ENCODE data around the gene TRAF6.

Gene TRAF6

DNA sequence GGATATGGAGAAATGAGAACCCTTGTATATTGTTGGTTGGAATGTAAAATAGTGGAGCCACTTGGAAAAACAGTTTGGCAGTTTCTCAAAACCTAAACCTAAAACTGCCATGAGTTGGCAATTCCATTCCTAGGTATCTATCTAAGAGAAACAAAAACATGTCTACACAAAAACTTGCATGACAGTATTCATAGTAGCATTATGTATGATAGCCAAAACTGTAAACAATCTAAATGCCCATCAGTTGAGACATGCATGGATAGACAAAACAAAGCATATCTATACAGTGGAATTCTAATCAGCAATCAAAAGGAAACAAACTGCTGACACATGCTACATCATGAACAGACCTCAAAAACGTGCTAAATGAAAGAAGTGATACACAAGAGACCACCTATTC, 34.9 kb downstream of the TRAF6 start:
- no peak for TF ChIP-seq CTCF (conservative IDR thresholded peaks at IDR 0.05)
- no peak overlapping the region for H3K27ac ChIP-seq

GRCh38 chr11:36471577-36471976, 38.5 kb downstream of the TRAF6 start:
- TF ChIP-seq CTCF (conservative IDR thresholded peaks at IDR 0.05) = no peak
- H3K27ac ChIP-seq = no peak overlapping the region

- H3K27ac ChIP-seq = no peak overlapping the region
- TF ChIP-seq CTCF (conservative IDR thresholded peaks at IDR 0.05) = no peak
Measured at GRCh38 chr11:36469881-36470802, 39.9 kb downstream of the TRAF6 start.

DNA sequence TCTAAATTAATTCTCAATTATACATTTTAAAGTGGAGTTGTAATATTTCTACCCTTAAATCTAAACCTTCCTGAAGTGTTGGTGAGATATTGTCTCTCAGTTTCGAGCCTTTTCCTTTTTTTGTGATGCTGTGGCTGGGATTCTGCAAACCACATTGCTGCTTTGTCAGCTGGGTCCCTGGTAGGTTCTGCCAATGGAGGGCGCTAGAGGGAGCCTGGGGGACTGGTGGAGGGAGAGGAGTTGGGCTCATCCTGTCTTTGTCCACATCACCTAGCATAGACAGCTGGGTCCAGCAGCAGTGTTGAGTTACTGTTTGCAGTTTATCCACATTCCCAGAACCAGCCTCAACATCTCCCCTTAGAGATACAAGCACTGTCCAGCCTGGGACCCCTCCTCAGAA, 41.0 kb downstream of the TRAF6 start:
- no peak overlapping the region for H3K27ac ChIP-seq
- no peak; the same call in 1 of the 2 replicates for TF ChIP-seq CTCF (conservative IDR thresholded peaks at IDR 0.05)

DNA sequence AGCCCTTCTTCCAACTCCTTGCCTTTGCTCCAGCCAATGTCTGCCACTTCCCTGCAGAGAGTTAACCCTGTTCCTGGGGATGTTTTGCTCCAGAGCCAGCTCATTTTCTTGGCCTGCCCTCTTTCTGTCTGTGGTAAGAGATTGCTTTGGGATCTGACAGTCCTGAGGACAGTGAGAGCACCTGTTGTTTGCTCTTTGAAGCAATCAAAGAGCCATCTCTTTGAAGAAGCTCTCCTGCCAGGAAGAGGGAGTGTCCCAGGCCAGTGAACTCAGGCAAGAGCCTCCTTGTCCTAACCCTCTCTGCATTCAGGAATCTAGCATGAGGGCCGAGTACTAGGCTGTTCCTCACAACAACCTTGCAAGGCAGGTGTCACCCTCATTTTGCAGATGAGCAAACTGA, 42.2 kb downstream of the TRAF6 start:
- TF ChIP-seq CTCF (conservative IDR thresholded peaks at IDR 0.05) = no peak
- peak overlapping the region; percentile 57 for H3K27ac ChIP-seq

DNA sequence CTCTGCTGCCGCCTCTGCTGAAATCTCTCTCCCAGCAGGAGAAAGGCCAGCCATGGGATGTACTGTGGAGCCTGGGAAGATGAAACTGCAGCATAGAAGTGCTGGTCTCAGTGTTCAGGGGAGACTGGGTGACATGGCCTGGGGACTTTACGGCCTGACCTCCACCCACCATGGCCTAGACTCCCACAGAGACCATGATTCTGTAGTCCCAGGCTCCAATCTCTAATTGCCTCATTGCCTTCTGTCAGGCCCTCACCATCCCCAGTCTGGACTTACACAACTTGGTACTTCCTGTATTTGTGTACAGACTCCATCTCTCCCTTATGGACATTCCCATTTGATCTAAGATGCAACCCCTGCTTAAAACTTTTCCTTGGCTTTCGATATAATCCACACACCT, 43.1 kb downstream of the TRAF6 start:
- H3K27ac ChIP-seq = peak overlapping the region; percentile 57
- no peak for TF ChIP-seq CTCF (conservative IDR thresholded peaks at IDR 0.05)

DNA sequence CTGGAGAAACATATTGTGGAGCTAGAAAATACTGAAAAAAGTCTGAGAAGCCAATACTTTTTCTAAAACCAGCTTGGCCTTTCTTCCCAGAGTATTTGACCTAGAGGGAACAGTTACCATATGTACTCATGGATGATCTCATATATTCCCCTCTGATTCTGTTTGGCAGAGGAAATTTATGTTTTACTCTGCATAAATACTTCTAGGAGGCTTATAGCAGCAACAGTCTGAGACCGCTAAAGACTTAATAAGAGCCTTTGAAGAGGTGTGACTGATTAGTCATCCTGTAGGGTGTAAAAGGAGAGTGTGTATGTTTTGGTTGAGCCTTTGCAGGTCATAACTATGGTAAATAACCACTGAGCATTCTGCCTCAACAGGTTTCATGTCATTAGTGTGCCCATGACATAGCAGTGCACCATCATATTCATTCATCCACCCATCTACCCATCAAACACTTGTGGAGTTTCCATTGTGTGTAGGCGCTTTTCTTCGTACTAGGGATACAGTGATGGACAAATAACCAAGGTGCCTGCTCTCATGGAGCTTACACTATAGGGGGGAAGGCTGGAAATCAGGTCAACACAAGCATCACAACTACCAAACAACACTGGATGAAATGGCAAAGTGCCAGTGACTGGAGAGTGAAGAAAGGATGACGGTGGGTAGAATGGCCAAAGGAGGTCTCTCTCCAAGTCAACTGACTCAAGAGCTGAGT, 44.5 kb downstream of the TRAF6 start:
- TF ChIP-seq CTCF (conservative IDR thresholded peaks at IDR 0.05) = no peak
- no peak overlapping the region for H3K27ac ChIP-seq

All from VCaP (cell line).